Measurements from ENCODE around the gene VEGFC. TPM values are rescaled to one million over a fixed set of nuclear protein-coding genes. Genes with fewer than 3 reads are reported as not detected.
A peak's percentile ranks its signal among the peaks of the same experiment; 100 is the strongest.

The VEGFC gene
- total RNA-seq, 1 experiment from 2014 or later: 15.7 TPM

DNA sequence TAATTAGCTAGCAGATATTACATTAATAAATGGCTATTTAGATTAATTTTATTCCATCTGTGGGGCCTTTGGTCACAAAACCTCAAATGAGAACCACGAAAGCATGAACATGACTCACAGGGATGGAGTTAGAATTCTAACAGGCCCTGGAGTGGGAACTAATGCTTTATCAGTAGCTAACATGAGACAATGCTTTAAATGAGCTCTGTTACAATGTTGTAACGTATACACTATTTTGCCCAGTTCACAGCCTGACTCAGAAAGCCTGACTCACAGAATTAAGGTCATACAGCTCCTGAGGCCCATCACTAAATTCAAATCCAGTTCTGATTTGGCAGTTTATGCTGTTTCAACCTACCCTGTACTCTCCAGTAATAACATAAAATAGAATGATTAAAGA, 23.2 kb downstream of the VEGFC start:
- POLR2A ChIA-PET: no interaction called here

DNA sequence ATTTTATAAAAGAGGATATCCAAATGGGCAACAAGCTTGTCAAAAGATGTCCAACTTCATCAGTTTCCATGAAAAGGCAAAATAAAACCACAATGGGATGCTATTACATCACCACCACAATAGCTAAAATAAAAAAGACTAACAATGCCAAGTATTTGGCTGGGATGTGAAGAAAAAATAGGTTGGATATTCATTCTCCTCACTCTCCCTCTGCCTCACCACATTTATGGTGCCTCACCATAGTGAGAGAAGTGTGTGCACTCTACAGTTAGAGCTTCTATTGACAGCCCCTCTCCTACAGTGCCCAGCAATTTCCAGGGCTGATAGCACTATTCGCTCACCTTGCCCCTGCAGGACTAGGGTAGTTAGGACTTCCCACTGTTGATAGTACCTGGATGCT, 25.5 kb downstream of the VEGFC start:
- in situ Hi-C loops (cut with HindIII; ENCODE audit: low pct_unique_long_range_greater_than_20kb, low sequenced_read_pairs): no loop called here
- ATAC-seq (peak; percentile 53), DNase-seq (ENCODE audit: low read depth, low spot score) (no peak)
- peaks cover 7% of the 10 kb centered on the region; the same call in 1 of the 2 replicates for H3K4me1 ChIP-seq (ENCODE audit: control insufficient read depth, insufficient read depth, low read length)
- no peaks in the 10 kb centered on the region for H3K27me3 ChIP-seq (ENCODE audit: control insufficient read depth, insufficient read depth, low read length)
- ChIA-PET CTCF (interaction anchor here (0.6 kb wide), 1 partner anchor 280 kb away, joined by 4 read pairs; no protein-coding TSS in a partner anchor), POLR2A (no interaction called here)
- intact Hi-C loops (cut with micrococcal nuclease; ENCODE audit: unreplicated experiment): no loop called here
- H3K9me3 ChIP-seq (ENCODE audit: control insufficient read depth, insufficient read depth, low read depth, low read length): no peaks in the 10 kb centered on the region
- no TSS peak for BruUV-seq (replicated peaks)
- no peak overlapping the region for H3K27ac ChIP-seq (ENCODE audit: low read length)
- H3K36me3 ChIP-seq (ENCODE audit: control insufficient read depth, insufficient read depth, low read length): no peaks in the 10 kb centered on the region
- TF ChIP-seq TCF7L2 (IDR thresholded peaks at IDR 0.05; ENCODE audit: low read depth, low read length) (no peak), POLR2AphosphoS5 (IDR thresholded peaks at IDR 0.05; ENCODE audit: low read depth, low read length) (no peak), SIN3A (IDR thresholded peaks at IDR 0.05; ENCODE audit: borderline replicate concordance, insufficient read depth, low read depth, low read length) (no peak)
- TF ChIP-seq, protein P1, sequence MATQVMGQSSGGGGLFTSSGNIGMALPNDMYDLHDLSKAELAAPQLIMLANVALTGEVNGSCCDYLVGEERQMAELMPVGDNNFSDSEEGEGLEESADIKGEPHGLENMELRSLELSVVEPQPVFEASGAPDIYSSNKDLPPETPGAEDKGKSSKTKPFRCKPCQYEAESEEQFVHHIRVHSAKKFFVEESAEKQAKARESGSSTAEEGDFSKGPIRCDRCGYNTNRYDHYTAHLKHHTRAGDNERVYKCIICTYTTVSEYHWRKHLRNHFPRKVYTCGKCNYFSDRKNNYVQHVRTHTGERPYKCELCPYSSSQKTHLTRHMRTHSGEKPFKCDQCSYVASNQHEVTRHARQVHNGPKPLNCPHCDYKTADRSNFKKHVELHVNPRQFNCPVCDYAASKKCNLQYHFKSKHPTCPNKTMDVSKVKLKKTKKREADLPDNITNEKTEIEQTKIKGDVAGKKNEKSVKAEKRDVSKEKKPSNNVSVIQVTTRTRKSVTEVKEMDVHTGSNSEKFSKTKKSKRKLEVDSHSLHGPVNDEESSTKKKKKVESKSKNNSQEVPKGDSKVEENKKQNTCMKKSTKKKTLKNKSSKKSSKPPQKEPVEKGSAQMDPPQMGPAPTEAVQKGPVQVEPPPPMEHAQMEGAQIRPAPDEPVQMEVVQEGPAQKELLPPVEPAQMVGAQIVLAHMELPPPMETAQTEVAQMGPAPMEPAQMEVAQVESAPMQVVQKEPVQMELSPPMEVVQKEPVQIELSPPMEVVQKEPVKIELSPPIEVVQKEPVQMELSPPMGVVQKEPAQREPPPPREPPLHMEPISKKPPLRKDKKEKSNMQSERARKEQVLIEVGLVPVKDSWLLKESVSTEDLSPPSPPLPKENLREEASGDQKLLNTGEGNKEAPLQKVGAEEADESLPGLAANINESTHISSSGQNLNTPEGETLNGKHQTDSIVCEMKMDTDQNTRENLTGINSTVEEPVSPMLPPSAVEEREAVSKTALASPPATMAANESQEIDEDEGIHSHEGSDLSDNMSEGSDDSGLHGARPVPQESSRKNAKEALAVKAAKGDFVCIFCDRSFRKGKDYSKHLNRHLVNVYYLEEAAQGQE (IDR thresholded peaks at IDR 0.05; ENCODE audit: insufficient read depth in 1 of 2, low read depth in 2 of 2, low read length in 1 of 2): no peak
- TF ChIP-seq, protein P2, sequence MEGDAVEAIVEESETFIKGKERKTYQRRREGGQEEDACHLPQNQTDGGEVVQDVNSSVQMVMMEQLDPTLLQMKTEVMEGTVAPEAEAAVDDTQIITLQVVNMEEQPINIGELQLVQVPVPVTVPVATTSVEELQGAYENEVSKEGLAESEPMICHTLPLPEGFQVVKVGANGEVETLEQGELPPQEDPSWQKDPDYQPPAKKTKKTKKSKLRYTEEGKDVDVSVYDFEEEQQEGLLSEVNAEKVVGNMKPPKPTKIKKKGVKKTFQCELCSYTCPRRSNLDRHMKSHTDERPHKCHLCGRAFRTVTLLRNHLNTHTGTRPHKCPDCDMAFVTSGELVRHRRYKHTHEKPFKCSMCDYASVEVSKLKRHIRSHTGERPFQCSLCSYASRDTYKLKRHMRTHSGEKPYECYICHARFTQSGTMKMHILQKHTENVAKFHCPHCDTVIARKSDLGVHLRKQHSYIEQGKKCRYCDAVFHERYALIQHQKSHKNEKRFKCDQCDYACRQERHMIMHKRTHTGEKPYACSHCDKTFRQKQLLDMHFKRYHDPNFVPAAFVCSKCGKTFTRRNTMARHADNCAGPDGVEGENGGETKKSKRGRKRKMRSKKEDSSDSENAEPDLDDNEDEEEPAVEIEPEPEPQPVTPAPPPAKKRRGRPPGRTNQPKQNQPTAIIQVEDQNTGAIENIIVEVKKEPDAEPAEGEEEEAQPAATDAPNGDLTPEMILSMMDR (IDR thresholded peaks at IDR 0.05): no peak
- H3K4me3 ChIP-seq (ENCODE audit: low read depth in 2 of 2, low read length in 2 of 2): no peak overlapping the region

More for the DNA sequence above, 23.2 kb downstream of the VEGFC start:
- Histone ChIP-seq H3K9me3 (ENCODE audit: control insufficient read depth, insufficient read depth, low read depth, low read length) (no peaks in the 10 kb centered on the region), H3K4me1 (ENCODE audit: control insufficient read depth, insufficient read depth, low read length) (peaks cover 8% of the 10 kb centered on the region; the same call in 1 of the 2 replicates), H3K36me3 (ENCODE audit: control insufficient read depth, insufficient read depth, low read length) (no peaks in the 10 kb centered on the region), H3K4me3 (ENCODE audit: low read depth in 2 of 2, low read length in 2 of 2) (no peak overlapping the region), H3K27me3 (ENCODE audit: control insufficient read depth, insufficient read depth, low read length) (no peaks in the 10 kb centered on the region), H3K27ac (ENCODE audit: low read length) (peak overlapping the region; percentile 48)
- no TSS peak for BruUV-seq (replicated peaks)
- DNase-seq (ENCODE audit: low read depth, low spot score) (no peak), ATAC-seq (no peak; the same call in 1 of the 2 replicates)
- CTCF ChIA-PET: no interaction called here
- intact Hi-C loops (cut with micrococcal nuclease; ENCODE audit: unreplicated experiment) (no loop called here), in situ Hi-C loops (cut with HindIII; ENCODE audit: low pct_unique_long_range_greater_than_20kb, low sequenced_read_pairs) (no loop called here)
- TF ChIP-seq, protein P2 (IDR thresholded peaks at IDR 0.05): no peak
- TF ChIP-seq POLR2AphosphoS5 (IDR thresholded peaks at IDR 0.05; ENCODE audit: low read depth, low read length): no peak
- TF ChIP-seq SIN3A (IDR thresholded peaks at IDR 0.05; ENCODE audit: borderline replicate concordance, insufficient read depth, low read depth, low read length): no peak
- TF ChIP-seq, protein P1 (IDR thresholded peaks at IDR 0.05; ENCODE audit: insufficient read depth in 1 of 2, low read depth in 2 of 2, low read length in 1 of 2): no peak
- TF ChIP-seq TCF7L2 (IDR thresholded peaks at IDR 0.05; ENCODE audit: low read depth, low read length): no peak
